ENCODE data around the gene DPP3.

The DPP3 gene

DNA sequence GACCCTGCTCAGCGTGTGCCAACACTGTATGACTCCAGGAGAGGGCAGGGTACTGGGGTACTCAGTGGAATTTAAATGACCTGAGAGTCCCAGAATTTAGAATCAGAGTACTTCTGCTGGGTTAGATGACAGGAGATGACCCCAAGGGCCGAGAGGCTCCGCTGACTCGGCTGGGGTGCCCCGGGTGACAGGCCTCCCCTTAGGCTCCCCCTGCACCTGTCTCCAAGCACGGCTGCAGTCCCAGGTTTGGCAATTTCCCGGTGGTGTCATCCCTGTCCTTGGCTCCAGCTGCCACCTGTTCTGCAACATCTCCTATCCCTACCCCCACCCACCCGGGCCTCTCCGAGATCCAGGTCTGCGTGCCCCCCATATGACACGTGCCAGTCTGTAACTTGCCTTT lies 67.8 kb downstream of the DPP3 start:
- Histone ChIP-seq H3K4me3 (ENCODE audit: extremely low read depth, insufficient read depth, low read length, poor library complexity, severe bottlenecking) (no peak overlapping the region), H3K9me3 (ENCODE audit: control insufficient read depth, low read length) (no peaks in the 10 kb centered on the region), H3K36me3 (ENCODE audit: control insufficient read depth, insufficient read depth, low read length) (no peaks in the 10 kb centered on the region), H3K27ac (ENCODE audit: low read depth, low read length, severe bottlenecking) (no peak overlapping the region), H3K4me1 (ENCODE audit: control insufficient read depth, insufficient read depth, low read length, poor library complexity, severe bottlenecking) (peaks cover 4% of the 10 kb centered on the region)
- 80 to 82% methylated on average over 11 of the region's 11 CpGs for WGBS, 2 experiments (ENCODE audit: insufficient coverage in 2 of 2)

DNA sequence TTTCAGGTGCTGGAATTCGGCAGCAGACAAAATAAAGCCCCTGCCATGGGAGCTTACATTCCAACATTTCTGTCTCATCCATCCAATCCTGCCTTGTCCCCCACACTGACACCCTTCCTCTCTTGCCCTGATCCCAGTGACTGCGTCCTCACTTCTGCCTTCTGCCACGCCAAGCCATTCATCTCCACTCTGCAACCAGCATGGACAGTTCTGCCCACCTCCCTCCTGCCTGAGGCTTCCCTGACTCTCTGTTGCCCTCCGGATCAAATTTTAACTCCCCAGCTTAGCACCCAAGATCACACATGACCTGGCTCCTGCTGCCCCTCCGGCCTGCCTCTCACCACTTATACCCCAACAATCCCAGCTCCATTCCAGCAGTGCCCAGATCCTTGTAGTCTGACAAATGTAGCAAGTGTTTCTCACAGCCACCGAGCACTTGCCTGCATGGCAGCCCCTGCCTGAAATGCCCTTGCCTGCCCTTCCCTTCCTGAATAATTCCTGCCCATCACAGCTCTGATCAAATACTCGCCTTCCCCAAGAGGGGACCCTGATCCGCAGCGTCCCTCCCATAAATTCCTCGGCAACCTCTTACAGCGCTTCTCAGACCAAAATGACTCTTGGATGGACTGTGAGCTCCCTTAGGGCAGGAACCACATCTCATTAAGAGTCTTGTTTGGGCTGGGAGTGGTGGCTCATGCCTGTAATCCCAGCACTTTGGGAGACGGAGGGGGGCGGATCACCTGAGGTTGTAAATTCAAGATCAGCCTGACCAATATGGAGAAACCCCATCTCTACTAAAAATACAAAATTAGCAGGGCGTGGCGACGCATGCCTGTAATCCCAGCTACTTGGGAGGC lies 68.8 kb downstream of the DPP3 start:
- WGBS, 2 experiments (ENCODE audit: insufficient coverage in 2 of 2): 72 to 81% methylated on average over 10 of the region's 16 CpGs
- Histone ChIP-seq H3K36me3 (ENCODE audit: control insufficient read depth, insufficient read depth, low read length) (no peaks in the 10 kb centered on the region), H3K4me1 (ENCODE audit: control insufficient read depth, insufficient read depth, low read length, poor library complexity, severe bottlenecking) (peaks cover 4% of the 10 kb centered on the region), H3K4me3 (ENCODE audit: extremely low read depth, insufficient read depth, low read length, poor library complexity, severe bottlenecking) (no peak overlapping the region), H3K27ac (ENCODE audit: low read depth, low read length, severe bottlenecking) (no peak overlapping the region), H3K9me3 (ENCODE audit: control insufficient read depth, low read length) (no peaks in the 10 kb centered on the region)

DNA sequence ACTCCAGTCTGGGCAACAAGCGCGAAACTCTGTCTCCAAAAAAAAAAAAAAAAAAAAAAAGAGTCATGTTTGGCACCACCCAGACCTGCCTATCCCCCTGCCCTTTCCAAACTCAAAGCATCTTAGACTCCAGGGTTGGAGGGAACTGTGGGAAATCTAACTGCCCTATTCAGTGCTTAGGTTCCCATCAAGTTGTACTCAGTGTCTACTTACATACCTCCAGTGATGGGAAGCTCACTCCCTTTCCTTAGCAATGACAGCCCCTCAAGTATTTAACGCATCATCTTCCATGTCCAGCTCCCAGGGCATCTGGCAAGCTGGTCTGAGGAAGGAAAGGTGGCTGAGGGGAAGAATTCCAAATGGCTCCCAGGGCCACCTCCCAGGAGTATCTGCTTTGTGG lies 69.5 kb downstream of the DPP3 start:
- WGBS, 2 experiments (ENCODE audit: insufficient coverage in 2 of 2): 100% methylated on average over 1 of the region's 3 CpGs; no CpG with 5 or more reads in 1 of the 2 experiments
- peaks cover 4% of the 10 kb centered on the region for H3K4me1 ChIP-seq (ENCODE audit: control insufficient read depth, insufficient read depth, low read length, poor library complexity, severe bottlenecking)
- H3K9me3 ChIP-seq (ENCODE audit: control insufficient read depth, low read length): no peaks in the 10 kb centered on the region
- no peak overlapping the region for H3K4me3 ChIP-seq (ENCODE audit: extremely low read depth, insufficient read depth, low read length, poor library complexity, severe bottlenecking)
- H3K27ac ChIP-seq (ENCODE audit: low read depth, low read length, severe bottlenecking): no peak overlapping the region
- no peaks in the 10 kb centered on the region for H3K36me3 ChIP-seq (ENCODE audit: control insufficient read depth, insufficient read depth, low read length)

DNA sequence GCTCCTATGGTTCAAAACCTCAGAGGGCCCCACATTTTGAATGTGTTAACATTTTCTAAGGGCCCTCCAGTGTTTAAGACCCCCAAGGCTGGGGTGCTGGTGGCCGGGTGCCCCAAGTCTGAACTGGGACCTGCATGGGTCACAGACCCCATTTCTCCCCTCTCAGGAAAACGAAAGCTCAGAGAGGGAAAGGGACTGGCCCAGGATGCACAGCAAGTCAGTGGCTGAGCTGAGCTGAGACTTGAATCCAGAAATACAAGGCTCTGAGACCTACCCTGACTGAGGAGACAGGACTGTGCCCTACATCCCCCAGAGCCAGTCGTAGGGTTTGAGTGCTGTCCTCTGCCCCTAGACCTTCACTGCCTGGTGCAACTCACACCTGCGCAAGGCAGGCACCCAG lies 70.7 kb downstream of the DPP3 start:
- Histone ChIP-seq H3K4me3 (ENCODE audit: extremely low read depth, insufficient read depth, low read length, poor library complexity, severe bottlenecking) (no peak overlapping the region), H3K9me3 (ENCODE audit: control insufficient read depth, low read length) (no peaks in the 10 kb centered on the region), H3K27ac (ENCODE audit: low read depth, low read length, severe bottlenecking) (no peak overlapping the region), H3K4me1 (ENCODE audit: control insufficient read depth, insufficient read depth, low read length, poor library complexity, severe bottlenecking) (no peaks in the 10 kb centered on the region), H3K36me3 (ENCODE audit: control insufficient read depth, insufficient read depth, low read length) (no peaks in the 10 kb centered on the region)
- 86% methylated on average over 3 of the region's 4 CpGs for whole genome bisulfite sequencing, 2 experiments (ENCODE audit: insufficient coverage in 2 of 2)

DNA sequence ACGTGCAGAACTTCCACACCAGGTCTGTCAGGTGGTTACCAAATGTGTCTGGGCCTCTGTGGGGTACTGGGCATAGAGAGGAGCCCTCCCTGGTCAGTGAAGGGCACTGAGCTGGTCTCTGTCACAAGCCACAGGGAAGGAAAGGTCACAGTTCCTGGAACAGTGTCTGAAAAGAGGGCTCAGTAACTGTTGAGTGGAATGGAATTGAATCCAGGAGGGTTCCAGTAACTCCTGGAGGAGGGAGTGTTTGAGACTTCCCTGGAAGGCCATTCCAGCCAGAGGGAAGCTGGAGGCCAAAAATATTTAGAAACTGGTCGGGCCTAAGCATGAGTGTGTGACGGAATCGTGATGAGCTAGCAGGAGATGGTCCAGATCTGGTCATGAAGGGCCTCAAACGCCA lies 74.4 kb downstream of the DPP3 start:
- Histone ChIP-seq H3K36me3 (ENCODE audit: control insufficient read depth, insufficient read depth, low read length) (no peaks in the 10 kb centered on the region), H3K9me3 (ENCODE audit: control insufficient read depth, low read length) (no peaks in the 10 kb centered on the region), H3K4me1 (ENCODE audit: control insufficient read depth, insufficient read depth, low read length, poor library complexity, severe bottlenecking) (no peaks in the 10 kb centered on the region), H3K4me3 (ENCODE audit: extremely low read depth, insufficient read depth, low read length, poor library complexity, severe bottlenecking) (no peak overlapping the region), H3K27ac (ENCODE audit: low read depth, low read length, severe bottlenecking) (no peak overlapping the region)
- 87 to 90% methylated on average over 5 of the region's 5 CpGs for WGBS, 2 experiments (ENCODE audit: insufficient coverage in 2 of 2)

DNA sequence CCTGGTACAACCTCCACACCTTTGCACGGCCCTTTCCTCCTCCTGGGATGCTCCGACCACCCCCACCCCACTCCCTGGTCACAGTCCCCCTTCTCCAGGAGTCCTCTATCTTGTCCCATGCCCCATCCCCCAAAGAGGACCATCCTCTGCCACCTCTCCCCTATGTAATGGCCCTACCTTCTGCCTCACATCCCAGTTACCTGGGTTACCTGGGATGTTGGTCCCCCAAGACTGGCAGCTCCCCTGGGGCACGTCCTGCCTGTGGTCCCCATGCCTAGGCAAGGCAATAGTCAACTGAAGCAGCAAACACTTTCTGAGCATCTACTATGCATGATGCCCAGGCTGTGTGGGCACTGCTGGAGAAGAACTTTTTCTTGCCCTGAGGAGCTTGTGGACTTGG lies 75.2 kb downstream of the DPP3 start:
- Histone ChIP-seq H3K27ac (ENCODE audit: low read depth, low read length, severe bottlenecking) (no peak overlapping the region), H3K4me1 (ENCODE audit: control insufficient read depth, insufficient read depth, low read length, poor library complexity, severe bottlenecking) (no peaks in the 10 kb centered on the region), H3K9me3 (ENCODE audit: control insufficient read depth, low read length) (no peaks in the 10 kb centered on the region), H3K4me3 (ENCODE audit: extremely low read depth, insufficient read depth, low read length, poor library complexity, severe bottlenecking) (no peak overlapping the region), H3K36me3 (ENCODE audit: control insufficient read depth, insufficient read depth, low read length) (no peaks in the 10 kb centered on the region)
- WGBS, 2 experiments (ENCODE audit: insufficient coverage in 2 of 2): 87 to 95% methylated on average over 3 of the region's 3 CpGs

DNA sequence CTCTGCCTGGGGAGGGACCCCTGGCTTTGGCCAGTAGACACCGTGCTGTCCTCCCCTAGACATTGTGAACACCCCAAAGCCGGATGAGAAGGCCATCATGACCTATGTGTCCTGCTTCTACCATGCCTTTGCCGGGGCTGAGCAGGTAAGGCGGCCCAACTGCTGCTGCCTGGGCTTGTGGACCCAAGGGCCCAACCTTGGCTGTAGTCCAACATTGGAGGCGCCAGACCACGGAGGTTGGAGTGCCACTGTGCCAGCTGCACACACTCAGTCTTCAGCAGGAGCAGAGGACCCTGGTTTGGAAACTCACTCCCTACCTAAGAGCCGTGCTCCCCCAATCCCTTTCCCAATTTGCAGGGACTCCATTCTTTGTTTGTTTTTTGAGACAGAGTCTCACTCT lies 75.9 kb downstream of the DPP3 start:
- 88 to 90% methylated on average over 7 of the region's 7 CpGs for WGBS, 2 experiments (ENCODE audit: insufficient coverage in 2 of 2)
- Histone ChIP-seq H3K9me3 (ENCODE audit: control insufficient read depth, low read length) (no peaks in the 10 kb centered on the region), H3K4me3 (ENCODE audit: extremely low read depth, insufficient read depth, low read length, poor library complexity, severe bottlenecking) (no peak overlapping the region), H3K4me1 (ENCODE audit: control insufficient read depth, insufficient read depth, low read length, poor library complexity, severe bottlenecking) (no peaks in the 10 kb centered on the region), H3K36me3 (ENCODE audit: control insufficient read depth, insufficient read depth, low read length) (no peaks in the 10 kb centered on the region), H3K27ac (ENCODE audit: low read depth, low read length, severe bottlenecking) (no peak overlapping the region)

DNA sequence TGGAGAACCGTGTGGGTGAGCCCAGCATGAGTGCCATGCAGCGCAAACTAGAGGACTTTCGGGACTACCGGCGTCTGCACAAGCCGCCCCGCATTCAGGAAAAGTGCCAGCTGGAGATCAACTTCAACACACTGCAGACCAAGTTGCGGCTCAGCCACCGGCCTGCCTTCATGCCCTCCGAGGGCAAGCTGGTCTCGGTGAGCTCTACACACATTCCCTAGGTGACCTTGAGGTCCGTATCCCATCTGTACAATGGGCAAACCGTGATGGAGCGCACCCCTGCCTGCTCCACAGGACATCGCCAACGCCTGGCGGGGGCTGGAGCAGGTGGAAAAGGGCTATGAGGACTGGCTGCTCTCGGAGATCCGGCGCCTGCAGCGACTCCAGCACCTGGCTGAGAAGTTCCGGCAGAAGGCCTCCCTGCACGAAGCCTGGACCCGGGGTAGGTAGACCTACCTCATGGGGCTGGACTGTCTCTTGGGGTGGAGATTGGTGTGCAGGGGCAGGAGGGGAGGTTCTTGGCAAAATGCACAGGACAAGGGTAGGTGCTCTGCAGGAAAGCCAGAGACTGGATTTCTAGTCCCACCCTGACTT lies 77.6 kb downstream of the DPP3 start:
- H3K36me3 ChIP-seq (ENCODE audit: control insufficient read depth, insufficient read depth, low read length): no peaks in the 10 kb centered on the region

More for the DNA sequence above, 77.6 kb downstream of the DPP3 start:
- H3K4me3 ChIP-seq (ENCODE audit: extremely low read depth, insufficient read depth, low read length, poor library complexity, severe bottlenecking): no peak overlapping the region
- no peak overlapping the region for H3K27ac ChIP-seq (ENCODE audit: low read depth, low read length, severe bottlenecking)
- no peaks in the 10 kb centered on the region for H3K4me1 ChIP-seq (ENCODE audit: control insufficient read depth, insufficient read depth, low read length, poor library complexity, severe bottlenecking)
- WGBS, 2 experiments (ENCODE audit: insufficient coverage in 2 of 2): 91 to 97% methylated on average over 14 to 24 of the region's 24 CpGs
- no peaks in the 10 kb centered on the region for H3K9me3 ChIP-seq (ENCODE audit: control insufficient read depth, low read length)

Measured in mesodermal cell (in vitro differentiated cells).